ENCODE results near the gene ALG5. TPM values are rescaled to one million over a fixed set of nuclear protein-coding genes. Genes with fewer than 3 reads are reported as not detected.

Gene ALG5, protein sequence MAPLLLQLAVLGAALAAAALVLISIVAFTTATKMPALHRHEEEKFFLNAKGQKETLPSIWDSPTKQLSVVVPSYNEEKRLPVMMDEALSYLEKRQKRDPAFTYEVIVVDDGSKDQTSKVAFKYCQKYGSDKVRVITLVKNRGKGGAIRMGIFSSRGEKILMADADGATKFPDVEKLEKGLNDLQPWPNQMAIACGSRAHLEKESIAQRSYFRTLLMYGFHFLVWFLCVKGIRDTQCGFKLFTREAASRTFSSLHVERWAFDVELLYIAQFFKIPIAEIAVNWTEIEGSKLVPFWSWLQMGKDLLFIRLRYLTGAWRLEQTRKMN
- total RNA-seq (10 to 100 TPM; 21.9 to 36.0 (median 29.6) TPM), polyA plus RNA-seq (10 to 100 TPM; 15.0 to 44.9 (median 17.3) TPM)

- intact Hi-C loops (cut with DNase I): loop anchor here (5.0 kb wide), 2 partner anchors 82 to 142 kb away; no protein-coding TSS in a partner anchor
- WGBS, 2 donors: 0% methylated on average over 52 of the region's 52 CpGs
- H3K27me3 ChIP-seq: no peaks in the 10 kb centered on the region
- peak within 1 kb of the TSS; percentile 96 to 99 (median 98) for H3K27ac ChIP-seq
- H3K9me3 ChIP-seq: no peaks in the 10 kb centered on the region
- DNase-seq: peak; percentile 94
- TF ChIP-seq POLR2A (IDR thresholded peaks at IDR 0.05) (peak in 1 of 2 donors; percentile 35), POLR2AphosphoS5 (IDR thresholded peaks at IDR 0.05) (peak; percentile 21 to 76 (median 66)), EP300 (IDR thresholded peaks at IDR 0.05) (no peak)
- TF ChIP-seq, protein P1, sequence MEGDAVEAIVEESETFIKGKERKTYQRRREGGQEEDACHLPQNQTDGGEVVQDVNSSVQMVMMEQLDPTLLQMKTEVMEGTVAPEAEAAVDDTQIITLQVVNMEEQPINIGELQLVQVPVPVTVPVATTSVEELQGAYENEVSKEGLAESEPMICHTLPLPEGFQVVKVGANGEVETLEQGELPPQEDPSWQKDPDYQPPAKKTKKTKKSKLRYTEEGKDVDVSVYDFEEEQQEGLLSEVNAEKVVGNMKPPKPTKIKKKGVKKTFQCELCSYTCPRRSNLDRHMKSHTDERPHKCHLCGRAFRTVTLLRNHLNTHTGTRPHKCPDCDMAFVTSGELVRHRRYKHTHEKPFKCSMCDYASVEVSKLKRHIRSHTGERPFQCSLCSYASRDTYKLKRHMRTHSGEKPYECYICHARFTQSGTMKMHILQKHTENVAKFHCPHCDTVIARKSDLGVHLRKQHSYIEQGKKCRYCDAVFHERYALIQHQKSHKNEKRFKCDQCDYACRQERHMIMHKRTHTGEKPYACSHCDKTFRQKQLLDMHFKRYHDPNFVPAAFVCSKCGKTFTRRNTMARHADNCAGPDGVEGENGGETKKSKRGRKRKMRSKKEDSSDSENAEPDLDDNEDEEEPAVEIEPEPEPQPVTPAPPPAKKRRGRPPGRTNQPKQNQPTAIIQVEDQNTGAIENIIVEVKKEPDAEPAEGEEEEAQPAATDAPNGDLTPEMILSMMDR (IDR thresholded peaks at IDR 0.05): peak in 3 of 4 experiments; percentile 43 to 98 (median 51)
- peaks cover 0 to 27% (median 20%) of the 10 kb centered on the region in 4 donors for H3K4me1 ChIP-seq
- peaks cover 0 to 31% (median 12%) of the 10 kb centered on the region in 4 donors for H3K36me3 ChIP-seq
- peak within 1 kb of the TSS; percentile 76 to 94 (median 82) for H3K4me3 ChIP-seq
Measured at GRCh38 chr13:36999054-36999714, at the start of gene ALG5. TSS of gene ALG5 (minus strand) at chr13:36999340. CDS start at chr13:36999300, 40 bp downstream.

GRCh38 chr13:37047846-37048245 is 48.7 kb upstream of the ALG5 start:
- no peak overlapping the region for H3K27ac ChIP-seq
- H3K36me3 ChIP-seq: peaks cover 0 to 48% (median 15%) of the 10 kb centered on the region in 4 donors
- 82 to 87% methylated on average over 3 of the region's 3 CpGs for WGBS, 2 donors
- no peak for TF ChIP-seq POLR2AphosphoS5 (IDR thresholded peaks at IDR 0.05)
- no peaks in the 10 kb centered on the region for H3K9me3 ChIP-seq
- H3K4me3 ChIP-seq: no peak overlapping the region
- H3K4me1 ChIP-seq: no peaks in the 10 kb centered on the region
- no peaks in the 10 kb centered on the region for H3K27me3 ChIP-seq
- no peak for DNase-seq
- intact Hi-C loops (cut with DNase I): no loop called here

DNA sequence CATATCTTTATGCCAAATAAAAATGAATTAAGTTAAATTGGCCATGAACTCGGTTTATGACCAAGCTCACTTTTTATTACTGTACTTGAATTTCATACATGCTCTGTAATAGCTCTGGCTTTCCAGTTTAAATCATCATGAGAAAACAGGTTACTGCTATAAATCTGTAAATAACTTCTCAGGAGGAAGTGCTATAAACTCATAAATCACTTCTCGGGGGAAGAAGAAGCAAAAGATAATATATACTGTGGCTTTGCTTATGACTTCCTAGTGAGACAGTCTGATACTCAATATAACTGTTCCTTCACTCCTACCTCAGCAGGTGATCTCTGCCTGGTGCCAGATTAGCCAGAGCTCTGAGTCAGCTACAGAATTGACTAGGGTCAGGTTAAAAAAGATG is 47.9 kb upstream of the ALG5 start:
- Histone ChIP-seq H3K27me3 (no peaks in the 10 kb centered on the region), H3K27ac (no peak overlapping the region), H3K9me3 (no peaks in the 10 kb centered on the region), H3K4me3 (no peak overlapping the region), H3K4me1 (no peaks in the 10 kb centered on the region), H3K36me3 (peaks cover 0 to 56% (median 22%) of the 10 kb centered on the region in 4 donors)
- no peak for DNase-seq
- no peak for TF ChIP-seq POLR2AphosphoS5 (IDR thresholded peaks at IDR 0.05)
- TF ChIP-seq, protein P1 (IDR thresholded peaks at IDR 0.05): no peak
- TF ChIP-seq POLR2A (IDR thresholded peaks at IDR 0.05): no peak
- TF ChIP-seq EP300 (IDR thresholded peaks at IDR 0.05): no peak
- intact Hi-C loops (cut with DNase I): no loop called here
- WGBS, 2 donors: 14 to 65% methylated on average over 2 of the region's 2 CpGs

DNA sequence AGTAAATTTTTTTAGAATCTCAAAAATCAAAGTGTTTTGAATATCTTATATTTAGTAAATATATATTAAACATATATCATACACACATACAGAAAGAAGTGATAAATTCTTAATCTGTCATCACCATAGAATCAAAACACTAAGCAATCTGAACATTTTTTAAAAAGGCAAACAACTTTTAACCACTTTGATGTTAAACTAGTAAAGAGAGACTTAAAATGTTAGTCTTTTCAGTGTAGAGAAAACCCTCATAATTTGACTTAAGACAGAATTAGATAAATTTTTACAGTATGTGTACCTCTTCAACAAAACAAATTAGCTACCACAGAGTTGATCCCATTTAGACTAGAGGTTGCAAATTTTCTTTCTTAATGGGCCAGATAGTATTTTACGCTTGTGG is 46.9 kb upstream of the ALG5 start:
- H3K4me1 ChIP-seq: no peaks in the 10 kb centered on the region
- H3K36me3 ChIP-seq: peaks cover 0 to 66% (median 25%) of the 10 kb centered on the region in 4 donors
- no peak for TF ChIP-seq POLR2AphosphoS5 (IDR thresholded peaks at IDR 0.05)
- TF ChIP-seq, protein P1 (IDR thresholded peaks at IDR 0.05): no peak
- intact Hi-C loops (cut with DNase I): no loop called here
- H3K4me3 ChIP-seq: no peak overlapping the region
- no peaks in the 10 kb centered on the region for H3K9me3 ChIP-seq
- DNase-seq: no peak
- 95 to 99% methylated on average over 1 of the region's 1 CpG for WGBS, 2 donors
- H3K27me3 ChIP-seq: no peaks in the 10 kb centered on the region
- no peak overlapping the region for H3K27ac ChIP-seq

GRCh38 chr13:37040789-37041188 is 41.6 kb upstream of the ALG5 start:
- no peaks in the 10 kb centered on the region for H3K4me1 ChIP-seq
- DNase-seq: no peak

More at GRCh38 chr13:37040789-37041188, 41.6 kb upstream of the ALG5 start:
- H3K9me3 ChIP-seq: no peaks in the 10 kb centered on the region
- no peak overlapping the region for H3K4me3 ChIP-seq
- TF ChIP-seq POLR2A (IDR thresholded peaks at IDR 0.05): no peak
- TF ChIP-seq, protein P1 (IDR thresholded peaks at IDR 0.05): no peak
- TF ChIP-seq POLR2AphosphoS5 (IDR thresholded peaks at IDR 0.05): no peak
- TF ChIP-seq EP300 (IDR thresholded peaks at IDR 0.05): no peak
- no peaks in the 10 kb centered on the region for H3K27me3 ChIP-seq
- intact Hi-C loops (cut with DNase I): no loop called here
- H3K36me3 ChIP-seq: peaks cover 0 to 77% (median 28%) of the 10 kb centered on the region in 4 donors
- H3K27ac ChIP-seq: no peak overlapping the region

All from sigmoid colon (tissue), 7 donors.